Left forelimb (tissue), 1 donor: ENCODE results near the gene PLOD1.
A peak's percentile ranks its signal among the peaks of the same experiment; 100 is the strongest.

ENCODE experiments used
- DNase-seq: peaks from one replicate; pipeline ENCODE4 v3.0.0-alpha.2; 2018; ENCODE audit warnings: low spot score

Gene PLOD1

GRCh38 chr1:11978301-11978700 lies 43.8 kb downstream of the PLOD1 start:
- no peak for DNase-seq

- DNase-seq: no peak
Measured at GRCh38 chr1:11979028-11979850, 44.7 kb downstream of the PLOD1 start.

GRCh38 chr1:11979851-11980675 lies 45.5 kb downstream of the PLOD1 start, which contains the start of gene MFN2:
Gene MFN2, plus strand, starts transcription at chr1:11980444. Its CDS starts 8,725 bp downstream, at chr1:11989169.
- peak; percentile 97 for DNase-seq

GRCh38 chr1:11980676-11980972 lies 46.1 kb downstream of the PLOD1 start:
- no peak for DNase-seq

- no peak for DNase-seq
Measured at GRCh38 chr1:11981378-11982009, 47.0 kb downstream of the PLOD1 start.

GRCh38 chr1:11982010-11982392 lies 47.5 kb downstream of the PLOD1 start:
- no peak for DNase-seq

GRCh38 chr1:11984121-11984520 lies 49.6 kb downstream of the PLOD1 start:
- no peak for DNase-seq

GRCh38 chr1:11984576-11984975 lies 50.1 kb downstream of the PLOD1 start:
- DNase-seq: no peak

- DNase-seq: no peak
Measured at GRCh38 chr1:11985171-11985570, 50.7 kb downstream of the PLOD1 start.

GRCh38 chr1:11985851-11986250 lies 51.3 kb downstream of the PLOD1 start:
- no peak for DNase-seq

- DNase-seq: no peak
Measured at GRCh38 chr1:11989669-11990068, 55.2 kb downstream of the PLOD1 start.

GRCh38 chr1:11990303-11991032 lies 56.0 kb downstream of the PLOD1 start:
- no peak for DNase-seq

GRCh38 chr1:11991969-11992676 lies 57.6 kb downstream of the PLOD1 start:
- DNase-seq: no peak

- DNase-seq: no peak
Measured at GRCh38 chr1:11997081-11997850, 62.7 kb downstream of the PLOD1 start.

- DNase-seq: no peak
Measured at GRCh38 chr1:11998636-11999035, 64.1 kb downstream of the PLOD1 start.

GRCh38 chr1:11999236-11999635 lies 64.7 kb downstream of the PLOD1 start:
- DNase-seq: no peak

GRCh38 chr1:12001249-12001917 lies 66.9 kb downstream of the PLOD1 start:
- DNase-seq: no peak

- DNase-seq: no peak
Measured at GRCh38 chr1:12001996-12002493, 67.5 kb downstream of the PLOD1 start.

- DNase-seq: no peak
Measured at GRCh38 chr1:12003762-12004161, 69.2 kb downstream of the PLOD1 start.
